ENCODE data around the gene ST3GAL5.

DNA sequence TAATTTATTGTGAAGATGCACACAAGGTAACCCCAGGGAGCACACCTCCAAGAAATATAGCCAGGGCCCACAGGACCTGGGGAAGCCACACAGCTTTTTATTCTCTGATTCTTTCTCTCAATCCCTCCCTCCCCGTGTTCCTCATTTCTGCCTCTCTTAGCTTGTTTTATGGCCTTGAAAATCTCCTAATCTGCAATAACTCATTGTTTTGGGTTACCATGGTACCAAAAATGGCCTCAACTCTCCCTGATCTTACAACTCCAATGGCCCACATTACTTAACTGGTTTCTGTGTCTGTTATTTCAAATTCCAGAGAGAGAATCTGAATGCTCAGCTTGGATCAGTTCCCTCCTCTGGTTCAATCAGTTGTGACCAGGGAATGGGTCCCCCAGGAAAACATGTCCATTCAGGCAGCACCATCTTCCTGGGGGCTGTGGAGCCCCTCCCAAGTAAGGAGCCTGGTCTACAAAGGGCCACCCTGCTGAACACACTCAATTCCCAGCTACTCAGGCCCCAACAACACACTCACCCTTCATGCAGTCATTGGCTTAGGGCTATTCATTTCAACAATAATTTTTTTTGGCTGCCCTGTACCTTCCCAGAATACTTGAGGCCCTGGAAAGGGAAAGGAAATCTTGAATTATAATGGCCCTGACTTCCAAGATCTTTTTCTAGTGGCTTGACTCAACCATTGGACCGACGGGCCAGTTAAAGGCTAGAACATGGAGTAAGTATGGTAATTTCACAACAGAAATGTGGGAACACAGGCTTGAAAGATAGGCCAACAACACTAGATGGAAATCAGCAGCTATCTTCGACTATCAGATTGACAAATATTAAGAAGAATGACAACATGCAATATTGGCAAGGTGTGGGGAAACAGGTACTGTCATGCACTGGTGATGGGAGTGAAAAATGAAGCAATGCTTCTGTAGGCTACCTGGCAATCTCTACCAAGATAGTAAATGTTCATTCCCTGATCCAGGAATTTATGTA is 41.6 kb upstream of the ST3GAL5 start:
- TF ChIP-seq, protein P1, sequence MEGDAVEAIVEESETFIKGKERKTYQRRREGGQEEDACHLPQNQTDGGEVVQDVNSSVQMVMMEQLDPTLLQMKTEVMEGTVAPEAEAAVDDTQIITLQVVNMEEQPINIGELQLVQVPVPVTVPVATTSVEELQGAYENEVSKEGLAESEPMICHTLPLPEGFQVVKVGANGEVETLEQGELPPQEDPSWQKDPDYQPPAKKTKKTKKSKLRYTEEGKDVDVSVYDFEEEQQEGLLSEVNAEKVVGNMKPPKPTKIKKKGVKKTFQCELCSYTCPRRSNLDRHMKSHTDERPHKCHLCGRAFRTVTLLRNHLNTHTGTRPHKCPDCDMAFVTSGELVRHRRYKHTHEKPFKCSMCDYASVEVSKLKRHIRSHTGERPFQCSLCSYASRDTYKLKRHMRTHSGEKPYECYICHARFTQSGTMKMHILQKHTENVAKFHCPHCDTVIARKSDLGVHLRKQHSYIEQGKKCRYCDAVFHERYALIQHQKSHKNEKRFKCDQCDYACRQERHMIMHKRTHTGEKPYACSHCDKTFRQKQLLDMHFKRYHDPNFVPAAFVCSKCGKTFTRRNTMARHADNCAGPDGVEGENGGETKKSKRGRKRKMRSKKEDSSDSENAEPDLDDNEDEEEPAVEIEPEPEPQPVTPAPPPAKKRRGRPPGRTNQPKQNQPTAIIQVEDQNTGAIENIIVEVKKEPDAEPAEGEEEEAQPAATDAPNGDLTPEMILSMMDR (IDR thresholded peaks at IDR 0.05): no peak
- no peak for TF ChIP-seq POLR2A (IDR thresholded peaks at IDR 0.05)

All from adrenal gland (tissue), 5 donors.